RWPE1 (cell line): ENCODE measurements around the gene HS3ST5.

Source experiments
- CTCF ChIA-PET: fragments of 350-600 bp; sonication (Branson Sonifier 250); formaldehyde crosslinking; extraction: SDS; loops from one replicate; lab custom pipeline; 2021; lab: Yijun Ruan, JAX
- POLR2A ChIA-PET: fragments of 400-600 bp; formaldehyde crosslinking; extraction: SDS; loops from one replicate; lab custom pipeline; 2020; ENCODE audit warnings: antibody characterized with exemption; ENCODE audit not compliant: low non-redundant PET; lab: Yijun Ruan, JAX
- DNase-seq: peaks from one replicate; pipeline ENCODE4 v3.0.0; 2012; ENCODE audit warnings: low spot score
- H3K27ac ChIP-seq: fragments of 450-650 bp; 2 replicates; pipeline ENCODE4 v1.5.1; 2017
- TF ChIP-seq, protein P1 (sequence below): fragments of 450-650 bp; conservative IDR thresholded peaks from 2 replicates; pipeline ENCODE4 v1.5.1; 2017; ENCODE audit warnings: low read depth, mild to moderate bottlenecking

Gene HS3ST5

DNA sequence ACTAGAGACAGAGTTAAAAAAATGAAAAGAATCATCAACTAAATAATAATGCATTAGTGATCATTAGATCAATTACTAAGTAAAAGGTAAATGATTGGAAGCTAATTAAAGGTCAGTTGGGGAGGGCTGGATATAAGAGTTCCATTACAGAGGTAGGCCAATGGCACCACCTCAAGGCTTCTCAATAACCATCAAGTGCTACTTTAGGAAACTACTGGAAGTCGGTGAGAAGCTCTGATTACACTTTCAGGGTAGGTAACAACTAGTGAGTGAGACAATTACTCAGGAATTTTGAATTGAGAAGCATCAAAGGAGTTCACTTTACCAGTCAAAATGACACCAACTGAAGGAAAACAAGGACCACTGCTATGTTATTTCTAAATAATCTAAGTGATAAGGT is 281.7 kb downstream of the HS3ST5 start:
- CTCF ChIA-PET: interaction anchor here (0.8 to 1.1 kb wide), 2 partner anchors 11 to 67 kb away, joined by 3 read pairs; no protein-coding TSS in a partner anchor
- H3K27ac ChIP-seq: no peak overlapping the region
- DNase-seq: no peak
- POLR2A ChIA-PET: no interaction called here
- TF ChIP-seq, protein P1, sequence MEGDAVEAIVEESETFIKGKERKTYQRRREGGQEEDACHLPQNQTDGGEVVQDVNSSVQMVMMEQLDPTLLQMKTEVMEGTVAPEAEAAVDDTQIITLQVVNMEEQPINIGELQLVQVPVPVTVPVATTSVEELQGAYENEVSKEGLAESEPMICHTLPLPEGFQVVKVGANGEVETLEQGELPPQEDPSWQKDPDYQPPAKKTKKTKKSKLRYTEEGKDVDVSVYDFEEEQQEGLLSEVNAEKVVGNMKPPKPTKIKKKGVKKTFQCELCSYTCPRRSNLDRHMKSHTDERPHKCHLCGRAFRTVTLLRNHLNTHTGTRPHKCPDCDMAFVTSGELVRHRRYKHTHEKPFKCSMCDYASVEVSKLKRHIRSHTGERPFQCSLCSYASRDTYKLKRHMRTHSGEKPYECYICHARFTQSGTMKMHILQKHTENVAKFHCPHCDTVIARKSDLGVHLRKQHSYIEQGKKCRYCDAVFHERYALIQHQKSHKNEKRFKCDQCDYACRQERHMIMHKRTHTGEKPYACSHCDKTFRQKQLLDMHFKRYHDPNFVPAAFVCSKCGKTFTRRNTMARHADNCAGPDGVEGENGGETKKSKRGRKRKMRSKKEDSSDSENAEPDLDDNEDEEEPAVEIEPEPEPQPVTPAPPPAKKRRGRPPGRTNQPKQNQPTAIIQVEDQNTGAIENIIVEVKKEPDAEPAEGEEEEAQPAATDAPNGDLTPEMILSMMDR: no peak

DNA sequence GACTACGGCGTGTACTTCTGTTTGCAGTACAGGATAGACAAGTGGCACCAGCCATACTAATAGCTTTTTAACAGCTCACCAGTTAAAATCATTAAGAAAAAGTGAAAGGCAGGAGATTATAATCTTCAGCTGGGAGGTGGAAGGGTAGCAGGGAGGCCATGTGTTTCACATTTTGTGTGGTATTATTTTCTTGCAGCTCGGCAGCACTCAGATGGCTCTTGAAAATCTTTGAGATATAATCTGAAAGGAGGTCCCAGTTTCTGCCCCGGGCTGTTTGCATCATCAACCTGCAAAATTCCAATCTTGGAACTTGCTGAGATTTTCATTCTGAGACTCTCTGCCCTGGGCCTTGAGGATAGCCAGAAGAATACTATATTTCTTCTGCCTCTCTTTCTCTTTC is 284.4 kb downstream of the HS3ST5 start:
- CTCF ChIA-PET: interaction anchor here (0.6 kb wide), 1 partner anchor 126 kb away, joined by 3 read pairs; no protein-coding TSS in a partner anchor
- POLR2A ChIA-PET: no interaction called here
- DNase-seq: no peak
- TF ChIP-seq, protein P1: no peak
- no peak overlapping the region for H3K27ac ChIP-seq

DNA sequence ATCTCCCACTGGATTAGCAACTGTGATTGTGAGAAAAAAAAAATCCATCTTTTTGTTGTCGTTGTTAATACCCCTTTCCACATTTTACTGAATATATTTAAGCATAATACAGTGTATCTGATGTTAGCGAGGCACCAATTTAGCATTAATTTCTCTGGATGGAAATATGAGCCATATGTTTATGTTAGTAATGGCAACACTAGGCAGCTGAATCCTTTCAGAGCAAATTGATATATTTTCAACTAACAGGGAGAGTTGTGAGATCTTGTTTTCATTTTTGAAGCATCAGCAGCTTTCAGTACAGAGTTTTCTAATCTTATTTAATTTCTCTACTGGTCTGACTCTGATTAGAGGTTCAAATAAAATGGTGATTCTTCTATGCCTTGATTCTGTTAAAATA is 287.1 kb downstream of the HS3ST5 start:
- DNase-seq: no peak
- ChIA-PET CTCF (no interaction called here), POLR2A (no interaction called here)
- H3K27ac ChIP-seq: no peak overlapping the region
- TF ChIP-seq, protein P1: no peak

DNA sequence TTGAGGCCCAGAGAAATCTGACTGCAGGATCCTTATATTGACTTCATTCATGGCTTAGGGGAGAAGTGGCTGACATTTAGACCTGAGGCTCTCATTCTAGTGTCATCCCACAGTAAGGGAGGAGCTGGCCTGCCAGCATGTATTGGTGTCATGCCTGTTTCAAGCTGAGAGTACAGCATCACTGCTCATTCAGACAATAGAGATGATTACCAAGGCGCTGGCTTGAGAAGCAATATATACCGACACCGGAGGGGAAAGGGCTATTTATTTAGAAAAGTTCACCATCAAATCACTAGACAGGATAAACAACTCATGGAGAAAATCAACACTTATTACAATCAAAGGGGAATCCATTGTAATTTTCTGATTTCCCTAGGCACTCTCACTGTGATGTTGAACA is 287.5 kb downstream of the HS3ST5 start:
- POLR2A ChIA-PET: no interaction called here
- CTCF ChIA-PET: no interaction called here
- DNase-seq: no peak
- no peak overlapping the region for H3K27ac ChIP-seq
- TF ChIP-seq, protein P1: no peak

DNA sequence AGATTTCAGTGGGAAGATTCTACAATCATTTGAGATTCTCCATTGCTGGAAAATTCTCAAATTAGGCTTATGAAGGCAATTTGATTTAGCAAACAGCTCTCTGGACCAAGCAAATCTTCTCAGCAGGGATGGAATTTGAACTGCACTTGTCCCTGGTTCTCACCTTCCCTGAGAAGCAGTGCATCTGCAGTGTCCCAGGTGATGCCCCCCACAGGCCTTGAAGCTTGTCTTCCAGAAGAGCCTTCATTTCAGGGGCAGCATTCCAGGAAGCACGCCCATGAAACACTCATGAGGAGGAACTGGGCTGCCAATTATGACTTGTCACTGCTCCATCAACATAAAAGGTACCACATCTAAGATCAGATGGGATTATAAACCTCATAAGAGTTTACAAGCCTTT is 289.0 kb downstream of the HS3ST5 start:
- ChIA-PET CTCF (interaction anchor here (0.5 kb wide), 1 partner anchor 13 kb away, joined by 4 read pairs; no protein-coding TSS in a partner anchor), POLR2A (no interaction called here)
- no peak for DNase-seq
- H3K27ac ChIP-seq: no peak overlapping the region
- TF ChIP-seq, protein P1: no peak

DNA sequence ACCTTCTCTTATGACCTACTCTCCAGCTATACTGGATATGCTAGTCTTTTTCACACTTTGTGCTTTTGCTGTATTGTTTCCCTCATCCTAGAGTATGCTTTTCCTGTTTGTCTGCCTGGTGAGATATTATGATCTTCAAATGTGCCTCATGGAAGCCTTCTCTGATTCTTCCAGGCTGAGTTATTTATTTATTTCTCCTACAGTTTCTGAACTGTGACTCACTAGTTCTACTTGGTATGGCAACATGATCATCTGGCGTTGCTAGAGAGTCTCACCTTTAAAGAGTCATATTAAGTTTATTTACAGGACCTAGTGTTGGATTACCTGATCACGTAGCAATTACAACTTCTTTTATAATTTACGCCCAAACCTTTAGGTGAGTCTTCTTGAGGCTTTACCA is 290.7 kb downstream of the HS3ST5 start:
- no peak overlapping the region for H3K27ac ChIP-seq
- peak; percentile 8 for DNase-seq
- ChIA-PET POLR2A (no interaction called here), CTCF (interaction anchor here (0.7 kb wide), 1 partner anchor 71 kb away, joined by 5 read pairs; no protein-coding TSS in a partner anchor)
- TF ChIP-seq, protein P1: no peak
